ENCODE measurements around the gene SOD2.

DNA sequence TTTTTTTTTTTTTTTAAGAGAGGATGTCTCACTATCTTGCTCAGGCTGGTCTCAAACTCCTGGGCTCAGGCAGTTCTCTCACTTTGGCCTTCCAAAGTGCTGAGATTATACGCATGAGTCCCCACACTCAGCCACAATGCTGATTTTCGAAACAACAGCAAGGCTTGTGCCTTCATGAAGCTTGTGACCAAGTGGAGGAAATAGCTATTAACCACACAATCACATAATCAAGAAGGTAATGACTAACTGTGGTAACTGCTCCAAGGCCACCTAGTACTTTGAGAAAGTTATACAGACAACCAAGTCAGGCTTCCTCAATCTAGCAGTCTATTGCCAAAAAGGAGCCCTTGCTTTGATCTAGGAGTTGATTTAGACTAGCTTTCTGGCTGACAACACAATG is 46.3 kb downstream of the SOD2 start:
- TF ChIP-seq, protein P1, sequence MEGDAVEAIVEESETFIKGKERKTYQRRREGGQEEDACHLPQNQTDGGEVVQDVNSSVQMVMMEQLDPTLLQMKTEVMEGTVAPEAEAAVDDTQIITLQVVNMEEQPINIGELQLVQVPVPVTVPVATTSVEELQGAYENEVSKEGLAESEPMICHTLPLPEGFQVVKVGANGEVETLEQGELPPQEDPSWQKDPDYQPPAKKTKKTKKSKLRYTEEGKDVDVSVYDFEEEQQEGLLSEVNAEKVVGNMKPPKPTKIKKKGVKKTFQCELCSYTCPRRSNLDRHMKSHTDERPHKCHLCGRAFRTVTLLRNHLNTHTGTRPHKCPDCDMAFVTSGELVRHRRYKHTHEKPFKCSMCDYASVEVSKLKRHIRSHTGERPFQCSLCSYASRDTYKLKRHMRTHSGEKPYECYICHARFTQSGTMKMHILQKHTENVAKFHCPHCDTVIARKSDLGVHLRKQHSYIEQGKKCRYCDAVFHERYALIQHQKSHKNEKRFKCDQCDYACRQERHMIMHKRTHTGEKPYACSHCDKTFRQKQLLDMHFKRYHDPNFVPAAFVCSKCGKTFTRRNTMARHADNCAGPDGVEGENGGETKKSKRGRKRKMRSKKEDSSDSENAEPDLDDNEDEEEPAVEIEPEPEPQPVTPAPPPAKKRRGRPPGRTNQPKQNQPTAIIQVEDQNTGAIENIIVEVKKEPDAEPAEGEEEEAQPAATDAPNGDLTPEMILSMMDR (conservative IDR thresholded peaks at IDR 0.05; ENCODE audit: low read length): no peak
- no peak for TF ChIP-seq EZH2phosphoT487 (IDR thresholded peaks at IDR 0.05; ENCODE audit: borderline replicate concordance, low read depth, low read length)

All from OCI-LY7 (cell line).